ENCODE results near the gene SLC15A4. TPM values are rescaled to one million over a fixed set of nuclear protein-coding genes. Genes with fewer than 3 reads are reported as not detected.
"Not testable (repeated sequence)": the region's sequence is repeated elsewhere in the genome, so short reads cannot be mapped to it uniquely, and the experiment has no call there.

The SLC15A4 gene
- total RNA-seq, 1 experiment from 2014 or later: 20.0 TPM

- DNase-seq (ENCODE audit: low read depth): no peak
Measured at GRCh38 chr12:128814411-128815261, 9.1 kb downstream of the SLC15A4 start.

GRCh38 chr12:128813883-128814282 lies 9.9 kb downstream of the SLC15A4 start:
- peak; percentile 50 for DNase-seq (ENCODE audit: low read depth)

GRCh38 chr12:128813392-128813791 lies 10.4 kb downstream of the SLC15A4 start:
- no peak for DNase-seq (ENCODE audit: low read depth)

GRCh38 chr12:128811806-128812205 lies 12.0 kb downstream of the SLC15A4 start:
- DNase-seq (ENCODE audit: low read depth): no peak

GRCh38 chr12:128810182-128811127 lies 13.3 kb downstream of the SLC15A4 start:
- no peak for DNase-seq (ENCODE audit: low read depth)

- DNase-seq (ENCODE audit: low read depth): no peak
Measured at GRCh38 chr12:128808651-128809050, 15.1 kb downstream of the SLC15A4 start.

- no peak for DNase-seq (ENCODE audit: low read depth)
Measured at GRCh38 chr12:128807161-128807724, 16.5 kb downstream of the SLC15A4 start.

GRCh38 chr12:128806573-128806972 lies 17.2 kb downstream of the SLC15A4 start:
- DNase-seq (ENCODE audit: low read depth): no peak

- DNase-seq (ENCODE audit: low read depth): not testable (repeated sequence)
Measured at GRCh38 chr12:128805406-128805805, 18.4 kb downstream of the SLC15A4 start.

- DNase-seq (ENCODE audit: low read depth): no peak
Measured at GRCh38 chr12:128804762-128805161, 19.0 kb downstream of the SLC15A4 start.

GRCh38 chr12:128803788-128804187 lies 20.0 kb downstream of the SLC15A4 start:
- no peak for DNase-seq (ENCODE audit: low read depth)

GRCh38 chr12:128802756-128803155 lies 21.0 kb downstream of the SLC15A4 start:
- DNase-seq (ENCODE audit: low read depth): no peak

GRCh38 chr12:128801879-128802391 lies 21.8 kb downstream of the SLC15A4 start:
- DNase-seq (ENCODE audit: low read depth): peak; percentile 68

- DNase-seq (ENCODE audit: low read depth): no peak
Measured at GRCh38 chr12:128800606-128801005, 23.2 kb downstream of the SLC15A4 start.

- no peak for DNase-seq (ENCODE audit: low read depth)
Measured at GRCh38 chr12:128798571-128799341, 25.0 kb downstream of the SLC15A4 start.

GRCh38 chr12:128797119-128798118 lies 26.3 kb downstream of the SLC15A4 start:
- DNase-seq (ENCODE audit: low read depth): no peak

GRCh38 chr12:128796439-128797118 lies 27.2 kb downstream of the SLC15A4 start:
- no peak for DNase-seq (ENCODE audit: low read depth)

- DNase-seq (ENCODE audit: low read depth): no peak
Measured at GRCh38 chr12:128795530-128796361, 28.0 kb downstream of the SLC15A4 start.

Data from M059J (cell line).